Erythroblast (primary cell): ENCODE measurements around the gene AUTS2.

ENCODE experiments used
- GATA1 ChIP-seq: IDR thresholded peaks from 2 replicates; pipeline ENCODE4 v1.6.1; 2011; ENCODE audit warnings: low read depth, mild to moderate bottlenecking, control low read depth, low read length, moderate library complexity
- POLR2A ChIP-seq: IDR thresholded peaks from 2 replicates; pipeline ENCODE4 v1.6.1; 2011; ENCODE audit warnings: mild to moderate bottlenecking, low read length

- TF ChIP-seq POLR2A (no peak), GATA1 (no peak)
These were observed 506.0 kb downstream of the AUTS2 start for GRCh38 chr7:70104243-70104642.
